Tibial artery (tissue), 4 donors: Measurements from ENCODE around the gene LUC7L.

Experiments
- DNase-seq, 2 donors: peaks; one replicate each; pipeline ENCODE4 v3.0.0-alpha.2; 2019
- H3K27ac ChIP-seq, 2 donors: fragments of 200-600 bp; sonication (generic) in 1 of 2; 1 replicate in 1 of 2; 2 replicates in 1 of 2; pipeline ENCODE4 v1.5.1; 2018 to 2019; ENCODE audit warnings: mild to moderate bottlenecking in 1 of 2
- H3K27me3 ChIP-seq, 2 donors: fragments of 200-600 bp; sonication (generic) in 1 of 2; one replicate each; pipeline versions ENCODE4 v1.5.1 to v1.6.0; 2016 to 2019
- H3K36me3 ChIP-seq, 3 donors: fragments of 200-600 bp; sonication (generic) in 2 of 3; one replicate each; pipeline ENCODE4 v1.5.1; 2016 to 2019; ENCODE audit warnings: mild to moderate bottlenecking in 2 of 3
- H3K4me1 ChIP-seq, 4 donors: fragments of 200-600 bp; sonication (generic) in 2 of 4; 1 replicate in 3 of 4; 2 replicates in 1 of 4; pipeline ENCODE4 v1.5.1; 2016 to 2019
- H3K4me3 ChIP-seq, 2 donors: fragments of 200-600 bp; sonication (generic) in 1 of 2; 1 replicate in 1 of 2; 2 replicates in 1 of 2; pipeline ENCODE4 v1.5.1; 2018 to 2019; ENCODE audit warnings: mild to moderate bottlenecking in 2 of 2
- H3K9me3 ChIP-seq, 3 donors: fragments of 200-600 bp; sonication (generic) in 1 of 3; one replicate each; pipeline ENCODE4 v1.5.1; 2016 to 2019
- intact Hi-C: fragments of 100-400 bp; cut with DNase I; formaldehyde crosslinking; loops from one replicate; pipeline ENCODE4 v1.15.0; 2023; ENCODE audit warnings: low total_unique reads
- TF ChIP-seq, protein P1 (sequence below), 2 experiments: fragments of 200-600 bp in 1 of 2; fragments of 450-650 bp in 1 of 2; IDR thresholded peaks; one replicate each; pipeline ENCODE4 v1.5.1; 2017 to 2019; ENCODE audit warnings: antibody characterized with exemption in 2 of 2, mild to moderate bottlenecking in 1 of 2, moderate library complexity in 1 of 2

Gene LUC7L

DNA sequence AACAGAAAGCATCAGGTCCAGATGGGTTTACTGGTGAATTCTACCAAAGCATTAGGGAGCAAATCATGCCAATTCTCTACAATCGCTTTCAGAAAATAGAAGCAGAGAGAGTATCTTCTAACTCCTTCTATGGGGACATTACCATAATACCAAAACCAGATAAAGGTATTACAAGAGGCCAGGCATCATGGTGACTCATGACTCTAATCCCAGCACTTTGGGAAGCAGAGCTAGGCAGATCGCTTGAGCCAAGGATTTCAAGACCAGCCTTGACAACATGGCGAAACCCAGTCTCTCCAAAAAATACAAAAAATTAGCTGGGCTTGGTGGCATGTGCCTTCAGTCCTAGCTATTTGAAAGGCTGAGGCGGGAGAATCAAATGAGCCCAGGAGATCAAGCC lies 26.0 kb downstream of the LUC7L start:
- no peak for DNase-seq
- intact Hi-C loops = no loop called here
- H3K36me3 ChIP-seq = peaks cover 77 to 97% (median 86%) of the 10 kb centered on the region in 3 donors
- H3K27ac ChIP-seq = no peak overlapping the region
- H3K9me3 ChIP-seq = no peaks in the 10 kb centered on the region
- H3K27me3 ChIP-seq = no peaks in the 10 kb centered on the region
- TF ChIP-seq, protein P1, sequence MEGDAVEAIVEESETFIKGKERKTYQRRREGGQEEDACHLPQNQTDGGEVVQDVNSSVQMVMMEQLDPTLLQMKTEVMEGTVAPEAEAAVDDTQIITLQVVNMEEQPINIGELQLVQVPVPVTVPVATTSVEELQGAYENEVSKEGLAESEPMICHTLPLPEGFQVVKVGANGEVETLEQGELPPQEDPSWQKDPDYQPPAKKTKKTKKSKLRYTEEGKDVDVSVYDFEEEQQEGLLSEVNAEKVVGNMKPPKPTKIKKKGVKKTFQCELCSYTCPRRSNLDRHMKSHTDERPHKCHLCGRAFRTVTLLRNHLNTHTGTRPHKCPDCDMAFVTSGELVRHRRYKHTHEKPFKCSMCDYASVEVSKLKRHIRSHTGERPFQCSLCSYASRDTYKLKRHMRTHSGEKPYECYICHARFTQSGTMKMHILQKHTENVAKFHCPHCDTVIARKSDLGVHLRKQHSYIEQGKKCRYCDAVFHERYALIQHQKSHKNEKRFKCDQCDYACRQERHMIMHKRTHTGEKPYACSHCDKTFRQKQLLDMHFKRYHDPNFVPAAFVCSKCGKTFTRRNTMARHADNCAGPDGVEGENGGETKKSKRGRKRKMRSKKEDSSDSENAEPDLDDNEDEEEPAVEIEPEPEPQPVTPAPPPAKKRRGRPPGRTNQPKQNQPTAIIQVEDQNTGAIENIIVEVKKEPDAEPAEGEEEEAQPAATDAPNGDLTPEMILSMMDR (IDR thresholded peaks at IDR 0.05) = no peak
- no peaks in the 10 kb centered on the region for H3K4me1 ChIP-seq
- no peak overlapping the region for H3K4me3 ChIP-seq

DNA sequence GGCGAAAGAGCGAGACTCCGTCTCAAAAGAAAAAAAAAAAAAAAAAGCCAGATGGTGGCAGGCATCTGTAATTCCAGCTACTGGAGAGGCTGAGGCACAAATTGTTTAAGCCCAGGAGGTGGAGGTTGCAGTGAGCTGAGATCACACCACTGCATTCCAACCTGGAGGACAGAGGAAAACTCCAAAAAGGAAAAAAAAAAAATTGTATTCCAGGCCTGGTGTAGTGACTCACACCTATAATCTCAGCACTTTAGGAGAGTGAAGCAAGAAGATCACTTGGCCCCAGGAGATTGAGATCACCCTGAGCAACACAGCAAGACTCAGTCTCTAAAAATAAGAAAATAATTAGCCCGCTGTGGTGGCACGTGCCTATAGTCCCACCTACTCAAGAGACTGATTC lies 28.9 kb downstream of the LUC7L start:
- intact Hi-C loops = no loop called here
- no peak for DNase-seq
- peaks cover 84 to 97% (median 89%) of the 10 kb centered on the region in 3 donors for H3K36me3 ChIP-seq

DNA sequence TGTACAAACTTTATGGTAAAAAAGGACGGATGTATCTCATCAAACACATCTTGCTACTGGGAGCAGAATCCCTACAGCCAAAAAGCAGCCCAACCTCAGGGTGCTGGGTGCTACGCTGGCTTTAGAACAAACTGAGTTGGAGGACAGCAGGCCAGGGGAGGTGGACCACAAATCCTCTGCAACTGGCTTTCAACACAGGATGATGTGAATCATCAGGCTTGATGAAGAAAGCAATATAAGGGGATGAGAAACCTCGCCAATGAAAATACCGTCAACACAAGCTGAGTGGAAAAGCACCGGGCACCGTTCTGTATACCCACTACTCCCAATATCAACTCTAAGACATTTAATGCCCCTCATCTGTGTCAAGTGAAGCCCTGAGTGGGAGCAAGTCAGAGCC lies 34.7 kb downstream of the LUC7L start:
- H3K27ac ChIP-seq = no peak overlapping the region
- H3K9me3 ChIP-seq = no peaks in the 10 kb centered on the region
- DNase-seq = no peak
- H3K36me3 ChIP-seq = peaks cover 96 to 100% (median 100%) of the 10 kb centered on the region in 3 donors
- H3K4me3 ChIP-seq = no peak overlapping the region
- TF ChIP-seq, protein P1 (IDR thresholded peaks at IDR 0.05) = no peak
- H3K27me3 ChIP-seq = no peaks in the 10 kb centered on the region
- intact Hi-C loops = no loop called here
- no peaks in the 10 kb centered on the region for H3K4me1 ChIP-seq

More for the DNA sequence above, 28.9 kb downstream of the LUC7L start:
- Histone ChIP-seq H3K9me3 (no peaks in the 10 kb centered on the region), H3K4me3 (no peak overlapping the region), H3K27ac (no peak overlapping the region), H3K27me3 (no peaks in the 10 kb centered on the region), H3K4me1 (no peaks in the 10 kb centered on the region)
- TF ChIP-seq, protein P1 (IDR thresholded peaks at IDR 0.05) = no peak

DNA sequence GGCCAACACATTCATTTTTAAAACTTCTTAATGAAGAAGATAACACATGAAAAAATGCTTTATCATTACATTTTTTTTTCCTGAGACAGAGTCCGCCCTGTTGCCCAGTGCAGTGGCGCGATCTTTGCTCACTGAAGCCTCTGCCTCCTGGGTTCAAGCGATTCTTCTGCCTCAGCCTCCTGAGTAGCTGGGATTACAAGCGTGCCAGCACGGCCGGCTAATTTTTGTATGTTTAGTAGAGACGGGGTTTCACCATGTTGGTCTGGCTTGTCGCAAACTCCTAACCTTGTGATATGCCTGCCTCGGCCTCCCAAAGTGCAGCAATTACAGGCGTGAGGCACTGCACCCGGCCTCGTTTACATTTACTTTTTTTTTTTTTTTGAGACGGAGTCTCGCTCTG lies 35.8 kb downstream of the LUC7L start:
- Histone ChIP-seq H3K9me3 (no peaks in the 10 kb centered on the region), H3K27me3 (no peaks in the 10 kb centered on the region), H3K4me1 (no peaks in the 10 kb centered on the region), H3K27ac (no peak overlapping the region), H3K36me3 (peaks cover 96 to 100% (median 98%) of the 10 kb centered on the region in 3 donors), H3K4me3 (no peak overlapping the region)
- intact Hi-C loops = no loop called here
- no peak for DNase-seq
- TF ChIP-seq, protein P1 (IDR thresholded peaks at IDR 0.05) = no peak

DNA sequence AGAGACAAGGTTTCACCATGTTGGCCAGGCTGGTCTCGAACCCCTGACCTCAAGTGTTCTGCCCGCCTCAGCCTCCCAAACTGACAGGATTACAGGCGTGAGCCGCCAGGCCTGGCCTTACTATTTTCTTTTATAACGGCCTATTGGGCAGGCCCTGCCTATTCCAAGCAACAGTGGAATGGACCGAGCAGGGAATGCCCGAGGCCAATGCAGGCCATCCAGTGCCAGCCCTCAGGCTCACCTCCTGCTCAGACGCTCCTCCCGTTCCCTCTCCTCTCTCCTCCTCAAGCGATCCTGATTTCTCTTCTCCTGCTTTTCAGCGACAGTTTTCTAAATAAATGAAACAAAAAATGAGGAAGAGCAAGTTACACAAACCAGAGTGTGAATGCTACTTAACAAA lies 36.6 kb downstream of the LUC7L start:
- intact Hi-C loops = no loop called here
- DNase-seq = no peak
- TF ChIP-seq, protein P1 (IDR thresholded peaks at IDR 0.05) = no peak
- Histone ChIP-seq H3K27ac (no peak overlapping the region), H3K4me1 (no peaks in the 10 kb centered on the region), H3K9me3 (no peaks in the 10 kb centered on the region), H3K36me3 (peaks cover 94 to 99% (median 96%) of the 10 kb centered on the region in 3 donors), H3K4me3 (no peak overlapping the region), H3K27me3 (no peaks in the 10 kb centered on the region)

DNA sequence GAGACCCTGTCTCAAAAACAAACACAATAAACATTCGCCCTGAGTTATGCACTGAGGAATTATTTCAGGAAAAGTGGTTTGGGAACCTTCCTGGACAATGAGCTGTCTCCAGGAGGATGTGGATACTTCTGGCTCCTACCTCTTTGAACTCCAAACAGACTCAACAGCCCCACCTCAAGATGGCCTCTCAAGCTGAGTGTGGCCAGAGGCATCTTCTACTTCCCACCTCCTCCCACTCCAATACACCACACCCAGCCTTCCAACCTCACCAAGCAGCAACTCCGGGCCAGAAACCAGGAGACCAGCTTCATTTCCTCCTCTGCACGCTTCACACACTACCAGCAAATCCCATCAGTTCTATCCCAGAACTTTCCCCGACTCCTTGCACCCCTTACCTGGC lies 37.4 kb downstream of the LUC7L start:
- H3K27ac ChIP-seq = no peak overlapping the region
- no peaks in the 10 kb centered on the region for H3K27me3 ChIP-seq
- H3K4me1 ChIP-seq = no peaks in the 10 kb centered on the region
- intact Hi-C loops = no loop called here
- H3K36me3 ChIP-seq = peaks cover 92 to 97% (median 93%) of the 10 kb centered on the region in 3 donors
- no peaks in the 10 kb centered on the region for H3K9me3 ChIP-seq
- no peak for DNase-seq
- TF ChIP-seq, protein P1 (IDR thresholded peaks at IDR 0.05) = no peak
- no peak overlapping the region for H3K4me3 ChIP-seq
